IPS-15b (cell line): ENCODE data around the gene ZG16.
"Not testable (repeated sequence)": the region's sequence is repeated elsewhere in the genome, so short reads cannot be mapped to it uniquely, and the experiment has no call there.

Experiments used
- H3K27me3 ChIP-seq: one replicate; pipeline ENCODE4 v1.6.1; 2013; ENCODE audit warnings: low read length; ENCODE audit not compliant: control insufficient read depth, insufficient read depth
- H3K36me3 ChIP-seq: one replicate; pipeline ENCODE4 v1.6.1; 2013; ENCODE audit warnings: low read length; ENCODE audit not compliant: control insufficient read depth, insufficient read depth
- H3K4me1 ChIP-seq: one replicate; pipeline ENCODE4 v1.6.1; 2013; ENCODE audit warnings: mild to moderate bottlenecking, low read length; ENCODE audit not compliant: control insufficient read depth, insufficient read depth
- H3K4me3 ChIP-seq: one replicate; pipeline ENCODE4 v1.5.1; 2013; ENCODE audit warnings: low read depth, low read length
- H3K9ac ChIP-seq: one replicate; pipeline ENCODE4 v1.6.1; 2013; ENCODE audit warnings: low read depth, mild to moderate bottlenecking, low read length
- H3K9me3 ChIP-seq: one replicate; pipeline ENCODE4 v1.6.1; 2013; ENCODE audit warnings: mild to moderate bottlenecking, low read length; ENCODE audit not compliant: control insufficient read depth, insufficient read depth

The ZG16 gene

GRCh38 chr16:29790949-29791844 lies 13.1 kb downstream of the ZG16 start:
- Histone ChIP-seq H3K4me1 (peaks cover 11% of the 10 kb centered on the region), H3K4me3 (peak overlapping the region; percentile 98), H3K36me3 (peaks cover 5% of the 10 kb centered on the region)

GRCh38 chr16:29791845-29792807 lies 14.1 kb downstream of the ZG16 start:
- peaks cover 11% of the 10 kb centered on the region for H3K4me1 ChIP-seq
- H3K4me3 ChIP-seq, result peak overlapping the region; percentile 98
- peaks cover 9% of the 10 kb centered on the region for H3K36me3 ChIP-seq
- no peaks in the 10 kb centered on the region for H3K9me3 ChIP-seq
- peaks cover 3% of the 10 kb centered on the region for H3K27me3 ChIP-seq
- peak overlapping the region; percentile 80 for H3K9ac ChIP-seq

More at GRCh38 chr16:29790949-29791844, 13.1 kb downstream of the ZG16 start:
- Histone ChIP-seq H3K27me3 (peaks cover 3% of the 10 kb centered on the region), H3K9me3 (no peaks in the 10 kb centered on the region), H3K9ac (peak overlapping the region; percentile 80)

- H3K9me3 ChIP-seq, H3K27me3 ChIP-seq, H3K4me3 ChIP-seq, H3K9ac ChIP-seq: not testable (repeated sequence)
- H3K36me3 ChIP-seq, result peaks cover 18% of the 10 kb centered on the region
- peaks cover 11% of the 10 kb centered on the region for H3K4me1 ChIP-seq
Observed at GRCh38 chr16:29793153-29793552, 15.1 kb downstream of the ZG16 start.

- no peak overlapping the region for H3K9ac ChIP-seq
- H3K36me3 ChIP-seq, result peaks cover 30% of the 10 kb centered on the region
Observed at GRCh38 chr16:29794231-29794710, 16.2 kb downstream of the ZG16 start.

GRCh38 chr16:29802416-29802935 lies 24.4 kb downstream of the ZG16 start:
- Histone ChIP-seq H3K9ac (no peak overlapping the region), H3K4me3 (no peak overlapping the region), H3K36me3 (peaks cover 45% of the 10 kb centered on the region), H3K27me3 (no peaks in the 10 kb centered on the region), H3K4me1 (peaks cover 8% of the 10 kb centered on the region), H3K9me3 (no peaks in the 10 kb centered on the region)

More at GRCh38 chr16:29794231-29794710, 16.2 kb downstream of the ZG16 start:
- no peaks in the 10 kb centered on the region for H3K27me3 ChIP-seq
- H3K9me3 ChIP-seq, result no peaks in the 10 kb centered on the region
- peaks cover 11% of the 10 kb centered on the region for H3K4me1 ChIP-seq
- no peak overlapping the region for H3K4me3 ChIP-seq

GRCh38 chr16:29804020-29804419 lies 26.0 kb downstream of the ZG16 start:
- Histone ChIP-seq H3K36me3 (peaks cover 39% of the 10 kb centered on the region), H3K9ac (no peak overlapping the region), H3K4me3 (peak overlapping the region; percentile 85), H3K4me1 (peaks cover 13% of the 10 kb centered on the region), H3K27me3 (no peaks in the 10 kb centered on the region), H3K9me3 (no peaks in the 10 kb centered on the region)

- Histone ChIP-seq H3K9ac (peak overlapping the region; percentile 92), H3K27me3 (no peaks in the 10 kb centered on the region), H3K4me3 (peak overlapping the region; percentile 85), H3K36me3 (peaks cover 36% of the 10 kb centered on the region), H3K9me3 (no peaks in the 10 kb centered on the region), H3K4me1 (peaks cover 14% of the 10 kb centered on the region)
Observed at GRCh38 chr16:29804455-29805231, 26.6 kb downstream of the ZG16 start.

GRCh38 chr16:29805232-29806098 lies 27.4 kb downstream of the ZG16 start:
- Histone ChIP-seq H3K27me3 (no peaks in the 10 kb centered on the region), H3K36me3 (peaks cover 34% of the 10 kb centered on the region), H3K9ac (peak overlapping the region; percentile 92), H3K4me3 (peak overlapping the region; percentile 85), H3K4me1 (peaks cover 14% of the 10 kb centered on the region), H3K9me3 (no peaks in the 10 kb centered on the region)

GRCh38 chr16:29806099-29806579 lies 28.1 kb downstream of the ZG16 start, which contains the start of gene MAZ:
MAZ (plus strand) TSS chr16:29806529; CDS start chr16:29806702, 173 bp downstream.
- Histone ChIP-seq H3K27me3 (no peaks in the 10 kb centered on the region), H3K9me3 (no peaks in the 10 kb centered on the region), H3K4me3 (peak within 1 kb of the TSS; percentile 90), H3K9ac (peak within 1 kb of the TSS; percentile 92), H3K4me1 (peaks cover 16% of the 10 kb centered on the region), H3K36me3 (peaks cover 29% of the 10 kb centered on the region)
